WTC11 (cell line): ENCODE measurements around the gene CPPED1. TPM values are rescaled to one million over a fixed set of nuclear protein-coding genes. Genes with fewer than 3 reads are reported as not detected.

ENCODE experiments used
- ATAC-seq: fragments of 200-7000 bp; cut with Tn5 transposase; 2 replicates; pipeline ENCODE4 v1.10.0; 2021; ENCODE audit warnings: mild to moderate bottlenecking, moderate library complexity
- CTCF ChIA-PET: fragments of 300-600 bp; sonication (Branson Sonifier 250); formaldehyde crosslinking; loops from one replicate; lab custom pipeline; 2021; ENCODE audit warnings: antibody characterized with exemption; lab: Charles Lee
- POLR2A ChIA-PET: fragments of 350-600 bp; sonication (Branson Sonifier 250); formaldehyde crosslinking; loops from one replicate; lab custom pipeline; 2021; ENCODE audit warnings: antibody characterized with exemption; lab: Charles Lee
- DNase-seq: peaks from one replicate; pipeline ENCODE4 v3.0.0; 2021; ENCODE audit warnings: low spot score
- H3K27ac Mint-ChIP-seq: 2 replicates; pipeline ENCODE4 v1.8.0; 2021; ENCODE audit warnings: mixed read lengths
- H3K27me3 Mint-ChIP-seq: 2 replicates; pipeline ENCODE4 v1.8.0; 2021; ENCODE audit warnings: low read depth, mild to moderate bottlenecking, moderate library complexity, mixed read lengths
- H3K36me3 Mint-ChIP-seq: 2 replicates; pipeline ENCODE4 v1.8.0; 2021; ENCODE audit warnings: mixed read lengths
- H3K4me1 Mint-ChIP-seq: 2 replicates; pipeline ENCODE4 v1.8.0; 2022; ENCODE audit warnings: mixed read lengths
- H3K4me3 Mint-ChIP-seq: 2 replicates; pipeline ENCODE4 v1.8.0; 2021; ENCODE audit warnings: mild to moderate bottlenecking, moderate library complexity, mixed read lengths
- H3K9me3 Mint-ChIP-seq: 2 replicates; pipeline ENCODE4 v1.8.0; 2021; ENCODE audit warnings: mixed read lengths
- CREM ChIP-seq: sonication (generic); formaldehyde crosslinking; IDR thresholded peaks from 2 replicates; pipeline ENCODE4 v1.8.1; 2022; ENCODE audit warnings: mild to moderate bottlenecking, missing genetic modification reagents, moderate library complexity
- CTCF ChIP-seq: fragments of 200-600 bp; IDR thresholded peaks from 2 replicates; pipeline ENCODE4 v1.8.0; 2022; ENCODE audit warnings: antibody characterized with exemption
- ELF4 ChIP-seq: sonication (generic); formaldehyde crosslinking; IDR thresholded peaks from 2 replicates; pipeline ENCODE4 v1.8.1; 2022; ENCODE audit warnings: low read depth, mild to moderate bottlenecking, moderate library complexity, missing genetic modification reagents
- EMX1 ChIP-seq: fragments of 250-450 bp; sonication (Bioruptor Pico); IDR thresholded peaks from 2 replicates; pipeline ENCODE4 v1.8.0; 2021; ENCODE audit warnings: mild to moderate bottlenecking
- ESRRA ChIP-seq: sonication (generic); formaldehyde crosslinking; IDR thresholded peaks from 2 replicates; pipeline ENCODE4 v1.8.1; 2022; ENCODE audit warnings: mild to moderate bottlenecking, missing genetic modification reagents, borderline replicate concordance
- JUN ChIP-seq: sonication (generic); formaldehyde crosslinking; IDR thresholded peaks from 2 replicates; pipeline ENCODE4 v1.8.0; 2023; ENCODE audit warnings: mild to moderate bottlenecking, missing genetic modification reagents
- KAT7 ChIP-seq: sonication (generic); formaldehyde crosslinking; IDR thresholded peaks from 2 replicates; pipeline ENCODE4 v1.8.1; 2023; ENCODE audit warnings: missing genetic modification reagents, mild to moderate bottlenecking, borderline replicate concordance
- NFATC4 ChIP-seq: fragments of 250-450 bp; sonication (Bioruptor Pico); IDR thresholded peaks from 2 replicates; pipeline ENCODE4 v1.9.0; 2021; ENCODE audit warnings: mild to moderate bottlenecking
- SP1 ChIP-seq: sonication (generic); formaldehyde crosslinking; conservative IDR thresholded peaks from 2 replicates; pipeline ENCODE4 v1.8.1; 2022; ENCODE audit warnings: missing genetic modification reagents
- TCF7 ChIP-seq: sonication (generic); formaldehyde crosslinking; IDR thresholded peaks from 2 replicates; pipeline ENCODE4 v1.8.0; 2022; ENCODE audit warnings: mild to moderate bottlenecking, low read depth, missing genetic modification reagents, moderate library complexity
- TEAD1 ChIP-seq: sonication (generic); formaldehyde crosslinking; IDR thresholded peaks from 2 replicates; pipeline ENCODE4 v1.8.0; 2022; ENCODE audit warnings: mild to moderate bottlenecking, missing genetic modification reagents
- USF1 ChIP-seq: sonication (generic); formaldehyde crosslinking; IDR thresholded peaks from 2 replicates; pipeline ENCODE4 v1.8.0; 2022; ENCODE audit warnings: mild to moderate bottlenecking, missing genetic modification reagents
- ZNF219 ChIP-seq: sonication (generic); formaldehyde crosslinking; IDR thresholded peaks from 2 replicates; pipeline ENCODE4 v1.8.0; 2023; ENCODE audit warnings: missing genetic modification reagents, mild to moderate bottlenecking, borderline replicate concordance
- ZNF263 ChIP-seq: sonication (generic); formaldehyde crosslinking; IDR thresholded peaks from 2 replicates; pipeline ENCODE4 v1.8.1; 2022; ENCODE audit warnings: low read depth, mild to moderate bottlenecking, moderate library complexity, missing genetic modification reagents
- ZNF317 ChIP-seq: sonication (generic); formaldehyde crosslinking; IDR thresholded peaks from 2 replicates; pipeline ENCODE4 v1.8.1; 2023; ENCODE audit warnings: low read depth, mild to moderate bottlenecking, moderate library complexity, missing genetic modification reagents, borderline replicate concordance
- ZNF396 ChIP-seq: fragments of 250-450 bp; sonication (Bioruptor Pico); IDR thresholded peaks from 2 replicates; pipeline ENCODE4 v1.8.0; 2021; ENCODE audit warnings: mild to moderate bottlenecking, moderate library complexity, borderline replicate concordance
- ZNF416 ChIP-seq: fragments of 250-450 bp; sonication (Bioruptor Pico); IDR thresholded peaks from 2 replicates; pipeline ENCODE4 v1.9.0; 2021; ENCODE audit warnings: mild to moderate bottlenecking, inconsistent platforms
- ZNF425 ChIP-seq: fragments of 250-450 bp; sonication (Bioruptor Pico); conservative IDR thresholded peaks from 2 replicates; pipeline ENCODE4 v1.9.0; 2021; ENCODE audit warnings: mild to moderate bottlenecking
- ZNF671 ChIP-seq: fragments of 250-450 bp; sonication (Bioruptor Pico); IDR thresholded peaks from 2 replicates; pipeline ENCODE4 v1.8.0; 2021; ENCODE audit warnings: mild to moderate bottlenecking
- total RNA-seq: library from RNA; stranded (reverse); gene quantifications from 3 replicates; pipeline ENCODE4 v1.2.3, GENCODE V29; 2021
- TF ChIP-seq, protein P1 (sequence below): sonication (generic); formaldehyde crosslinking; conservative IDR thresholded peaks from 2 replicates; pipeline ENCODE4 v1.8.1; 2022; ENCODE audit warnings: mild to moderate bottlenecking, missing genetic modification reagents
- TF ChIP-seq, protein P2 (sequence below): sonication (generic); formaldehyde crosslinking; IDR thresholded peaks from 2 replicates; pipeline ENCODE4 v1.8.1; 2023; ENCODE audit warnings: mild to moderate bottlenecking, missing genetic modification reagents
- TF ChIP-seq, protein P3 (sequence below): fragments of 250-450 bp; sonication (Bioruptor Pico); IDR thresholded peaks from 2 replicates; pipeline ENCODE4 v2.1.2; 2022; ENCODE audit warnings: mild to moderate bottlenecking, moderate library complexity
- TF ChIP-seq, protein P4 (sequence below): sonication (generic); formaldehyde crosslinking; IDR thresholded peaks from 2 replicates; pipeline ENCODE4 v1.8.0; 2023; ENCODE audit warnings: mild to moderate bottlenecking, missing genetic modification reagents

Gene CPPED1
- total RNA-seq, 1 experiment from 2014 or later = 8.8 TPM

GRCh38 chr16:12750554-12750918, 53.2 kb downstream of the CPPED1 start:
- H3K36me3 Mint-ChIP-seq = no peaks in the 10 kb centered on the region
- CTCF ChIA-PET = no interaction called here
- H3K9me3 Mint-ChIP-seq = peaks cover 2% of the 10 kb centered on the region
- POLR2A ChIA-PET = no interaction called here
- H3K4me3 Mint-ChIP-seq = no peak overlapping the region
- H3K27me3 Mint-ChIP-seq = no peaks in the 10 kb centered on the region
- TF ChIP-seq EMX1 (CRISPR knock-in tag) = no peak
- H3K4me1 Mint-ChIP-seq = no peaks in the 10 kb centered on the region
- DNase-seq (no peak), ATAC-seq (no peak)
- H3K27ac Mint-ChIP-seq = no peak overlapping the region

GRCh38 chr16:12749076-12749475, 54.6 kb downstream of the CPPED1 start:
- POLR2A ChIA-PET = no interaction called here
- no peak overlapping the region for H3K4me3 Mint-ChIP-seq
- TF ChIP-seq NFATC4 (CRISPR knock-in tag) (no peak), ZNF263 (CRISPR knock-in tag) (no peak), ZNF671 (no peak), EMX1 (CRISPR knock-in tag) (no peak), ZNF396 (CRISPR knock-in tag) (no peak), JUN (CRISPR knock-in tag) (no peak), TEAD1 (CRISPR knock-in tag) (no peak), SP1 (CRISPR knock-in tag) (no peak), ZNF317 (CRISPR knock-in tag) (no peak), KAT7 (no peak), ESRRA (CRISPR knock-in tag) (no peak), CTCF (no peak)
- TF ChIP-seq, protein P1, sequence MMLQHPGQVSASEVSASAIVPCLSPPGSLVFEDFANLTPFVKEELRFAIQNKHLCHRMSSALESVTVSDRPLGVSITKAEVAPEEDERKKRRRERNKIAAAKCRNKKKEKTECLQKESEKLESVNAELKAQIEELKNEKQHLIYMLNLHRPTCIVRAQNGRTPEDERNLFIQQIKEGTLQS (CRISPR knock-in tag) = no peak
- TF ChIP-seq, protein P2, sequence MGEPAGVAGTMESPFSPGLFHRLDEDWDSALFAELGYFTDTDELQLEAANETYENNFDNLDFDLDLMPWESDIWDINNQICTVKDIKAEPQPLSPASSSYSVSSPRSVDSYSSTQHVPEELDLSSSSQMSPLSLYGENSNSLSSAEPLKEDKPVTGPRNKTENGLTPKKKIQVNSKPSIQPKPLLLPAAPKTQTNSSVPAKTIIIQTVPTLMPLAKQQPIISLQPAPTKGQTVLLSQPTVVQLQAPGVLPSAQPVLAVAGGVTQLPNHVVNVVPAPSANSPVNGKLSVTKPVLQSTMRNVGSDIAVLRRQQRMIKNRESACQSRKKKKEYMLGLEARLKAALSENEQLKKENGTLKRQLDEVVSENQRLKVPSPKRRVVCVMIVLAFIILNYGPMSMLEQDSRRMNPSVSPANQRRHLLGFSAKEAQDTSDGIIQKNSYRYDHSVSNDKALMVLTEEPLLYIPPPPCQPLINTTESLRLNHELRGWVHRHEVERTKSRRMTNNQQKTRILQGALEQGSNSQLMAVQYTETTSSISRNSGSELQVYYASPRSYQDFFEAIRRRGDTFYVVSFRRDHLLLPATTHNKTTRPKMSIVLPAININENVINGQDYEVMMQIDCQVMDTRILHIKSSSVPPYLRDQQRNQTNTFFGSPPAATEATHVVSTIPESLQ = no peak
- TF ChIP-seq, protein P3, sequence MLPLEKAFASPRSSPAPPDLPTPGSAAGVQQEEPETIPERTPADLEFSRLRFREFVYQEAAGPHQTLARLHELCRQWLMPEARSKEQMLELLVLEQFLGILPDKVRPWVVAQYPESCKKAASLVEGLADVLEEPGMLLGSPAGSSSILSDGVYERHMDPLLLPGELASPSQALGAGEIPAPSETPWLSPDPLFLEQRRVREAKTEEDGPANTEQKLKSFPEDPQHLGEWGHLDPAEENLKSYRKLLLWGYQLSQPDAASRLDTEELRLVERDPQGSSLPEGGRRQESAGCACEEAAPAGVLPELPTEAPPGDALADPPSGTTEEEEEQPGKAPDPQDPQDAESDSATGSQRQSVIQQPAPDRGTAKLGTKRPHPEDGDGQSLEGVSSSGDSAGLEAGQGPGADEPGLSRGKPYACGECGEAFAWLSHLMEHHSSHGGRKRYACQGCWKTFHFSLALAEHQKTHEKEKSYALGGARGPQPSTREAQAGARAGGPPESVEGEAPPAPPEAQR (CRISPR knock-in tag) = no peak
- TF ChIP-seq, all 79 proteins: peak for 0
- no peaks in the 10 kb centered on the region for H3K4me1 Mint-ChIP-seq
- no peak overlapping the region for H3K27ac Mint-ChIP-seq
- H3K27me3 Mint-ChIP-seq = no peaks in the 10 kb centered on the region
- no peak for DNase-seq
- CTCF ChIA-PET = no interaction called here
- peaks cover 16% of the 10 kb centered on the region for H3K9me3 Mint-ChIP-seq
- ATAC-seq = no peak
- peaks cover 4% of the 10 kb centered on the region for H3K36me3 Mint-ChIP-seq

DNA sequence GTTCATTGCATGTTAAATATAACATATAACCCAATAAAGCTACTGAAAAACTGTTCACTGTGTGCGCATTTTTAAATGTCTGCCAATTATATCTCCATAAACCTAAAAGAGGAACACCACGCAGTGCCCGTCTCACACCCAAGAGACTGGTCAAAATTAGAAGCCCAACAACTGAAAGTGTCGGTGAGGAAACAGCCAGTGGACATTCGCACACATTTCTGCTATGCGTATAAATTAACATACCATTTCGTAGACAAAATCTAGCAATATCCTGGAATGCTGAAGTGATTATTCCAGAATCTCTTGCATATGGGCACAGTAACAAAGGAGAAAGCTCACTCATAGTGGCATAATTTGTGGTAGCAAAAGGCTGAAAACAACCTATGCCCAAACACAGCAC, 55.9 kb downstream of the CPPED1 start:
- DNase-seq (no peak), ATAC-seq (no peak)
- Mint-ChIP-seq H3K9me3 (peaks cover 16% of the 10 kb centered on the region), H3K27ac (no peak overlapping the region), H3K4me3 (no peak overlapping the region), H3K36me3 (peaks cover 4% of the 10 kb centered on the region), H3K4me1 (no peaks in the 10 kb centered on the region), H3K27me3 (no peaks in the 10 kb centered on the region)
- POLR2A ChIA-PET = no interaction called here
- CTCF ChIA-PET = no interaction called here
- TF ChIP-seq EMX1 (CRISPR knock-in tag) = no peak
- TF ChIP-seq TEAD1 (CRISPR knock-in tag) = no peak
- TF ChIP-seq ZNF416 (CRISPR knock-in tag) = no peak
- no peak for TF ChIP-seq ZNF425
- no peak for TF ChIP-seq ELF4
- no peak for TF ChIP-seq ZNF219 (CRISPR knock-in tag)
- TF ChIP-seq USF1 (CRISPR knock-in tag) = no peak
- TF ChIP-seq CREM (CRISPR knock-in tag) = no peak
- TF ChIP-seq, protein P4, sequence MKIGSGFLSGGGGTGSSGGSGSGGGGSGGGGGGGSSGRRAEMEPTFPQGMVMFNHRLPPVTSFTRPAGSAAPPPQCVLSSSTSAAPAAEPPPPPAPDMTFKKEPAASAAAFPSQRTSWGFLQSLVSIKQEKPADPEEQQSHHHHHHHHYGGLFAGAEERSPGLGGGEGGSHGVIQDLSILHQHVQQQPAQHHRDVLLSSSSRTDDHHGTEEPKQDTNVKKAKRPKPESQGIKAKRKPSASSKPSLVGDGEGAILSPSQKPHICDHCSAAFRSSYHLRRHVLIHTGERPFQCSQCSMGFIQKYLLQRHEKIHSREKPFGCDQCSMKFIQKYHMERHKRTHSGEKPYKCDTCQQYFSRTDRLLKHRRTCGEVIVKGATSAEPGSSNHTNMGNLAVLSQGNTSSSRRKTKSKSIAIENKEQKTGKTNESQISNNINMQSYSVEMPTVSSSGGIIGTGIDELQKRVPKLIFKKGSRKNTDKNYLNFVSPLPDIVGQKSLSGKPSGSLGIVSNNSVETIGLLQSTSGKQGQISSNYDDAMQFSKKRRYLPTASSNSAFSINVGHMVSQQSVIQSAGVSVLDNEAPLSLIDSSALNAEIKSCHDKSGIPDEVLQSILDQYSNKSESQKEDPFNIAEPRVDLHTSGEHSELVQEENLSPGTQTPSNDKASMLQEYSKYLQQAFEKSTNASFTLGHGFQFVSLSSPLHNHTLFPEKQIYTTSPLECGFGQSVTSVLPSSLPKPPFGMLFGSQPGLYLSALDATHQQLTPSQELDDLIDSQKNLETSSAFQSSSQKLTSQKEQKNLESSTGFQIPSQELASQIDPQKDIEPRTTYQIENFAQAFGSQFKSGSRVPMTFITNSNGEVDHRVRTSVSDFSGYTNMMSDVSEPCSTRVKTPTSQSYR = no peak
- TF ChIP-seq TCF7 (CRISPR knock-in tag) = no peak
